KMS-11 (cell line): Measurements from ENCODE around the gene PCF11.
A peak's percentile ranks its signal among the peaks of the same experiment; 100 is the strongest.

Experiments used
- H2AFZ ChIP-seq: fragments of 200-600 bp; sonication (generic); 2 replicates; pipeline ENCODE4 v1.6.1; 2016; ENCODE audit warnings: antibody characterized with exemption, mixed run types, low read depth
- H3K27ac ChIP-seq: fragments of 200-600 bp; sonication (generic); 2 replicates; pipeline ENCODE4 v1.6.1; 2016; ENCODE audit warnings: mild to moderate bottlenecking, mixed run types
- H3K27me3 ChIP-seq: fragments of 200-600 bp; sonication (generic); 2 replicates; pipeline ENCODE4 v1.6.1; 2017; ENCODE audit warnings: mild to moderate bottlenecking, low read depth, mixed run types, moderate library complexity; ENCODE audit not compliant: insufficient read depth
- H3K36me3 ChIP-seq: fragments of 200-600 bp; sonication (generic); 2 replicates; pipeline ENCODE4 v1.6.1; 2017; ENCODE audit warnings: mild to moderate bottlenecking, mixed run types; ENCODE audit not compliant: insufficient read depth
- H3K4me1 ChIP-seq: fragments of 200-600 bp; sonication (generic); 2 replicates; pipeline ENCODE4 v1.6.1; 2016; ENCODE audit warnings: mild to moderate bottlenecking, low read depth, mixed run types; ENCODE audit not compliant: poor library complexity, severe bottlenecking
- H3K4me2 ChIP-seq: fragments of 200-600 bp; sonication (generic); 2 replicates; pipeline ENCODE4 v1.7.0; 2016; ENCODE audit warnings: mild to moderate bottlenecking, mixed run types
- H3K4me3 ChIP-seq: fragments of 200-600 bp; sonication (generic); IDR thresholded peaks from 2 replicates; pipeline ENCODE4 v1.6.1; 2017; ENCODE audit warnings: low read depth, low read length, mixed read lengths; ENCODE audit not compliant: insufficient read depth
- H3K79me2 ChIP-seq: fragments of 200-600 bp; sonication (generic); 2 replicates; pipeline ENCODE4 v1.6.1; 2016; ENCODE audit warnings: low read depth, mixed run types; ENCODE audit not compliant: insufficient read depth
- H3K9ac ChIP-seq: fragments of 200-600 bp; sonication (generic); 2 replicates; pipeline ENCODE4 v1.6.1; 2016; ENCODE audit warnings: mild to moderate bottlenecking, mixed run types
- H4K20me1 ChIP-seq: fragments of 200-600 bp; sonication (generic); 2 replicates; pipeline ENCODE4 v1.6.1; 2016; ENCODE audit warnings: mild to moderate bottlenecking, mixed run types; ENCODE audit not compliant: insufficient read depth
- TF ChIP-seq, protein P1 (sequence below): fragments of 200-600 bp; sonication (generic); conservative IDR thresholded peaks from 2 replicates; pipeline ENCODE4 v1.6.1; 2017; ENCODE audit warnings: low read depth, mild to moderate bottlenecking, antibody characterized with exemption, low read length, moderate library complexity, mixed read lengths

PCF11 gene

DNA sequence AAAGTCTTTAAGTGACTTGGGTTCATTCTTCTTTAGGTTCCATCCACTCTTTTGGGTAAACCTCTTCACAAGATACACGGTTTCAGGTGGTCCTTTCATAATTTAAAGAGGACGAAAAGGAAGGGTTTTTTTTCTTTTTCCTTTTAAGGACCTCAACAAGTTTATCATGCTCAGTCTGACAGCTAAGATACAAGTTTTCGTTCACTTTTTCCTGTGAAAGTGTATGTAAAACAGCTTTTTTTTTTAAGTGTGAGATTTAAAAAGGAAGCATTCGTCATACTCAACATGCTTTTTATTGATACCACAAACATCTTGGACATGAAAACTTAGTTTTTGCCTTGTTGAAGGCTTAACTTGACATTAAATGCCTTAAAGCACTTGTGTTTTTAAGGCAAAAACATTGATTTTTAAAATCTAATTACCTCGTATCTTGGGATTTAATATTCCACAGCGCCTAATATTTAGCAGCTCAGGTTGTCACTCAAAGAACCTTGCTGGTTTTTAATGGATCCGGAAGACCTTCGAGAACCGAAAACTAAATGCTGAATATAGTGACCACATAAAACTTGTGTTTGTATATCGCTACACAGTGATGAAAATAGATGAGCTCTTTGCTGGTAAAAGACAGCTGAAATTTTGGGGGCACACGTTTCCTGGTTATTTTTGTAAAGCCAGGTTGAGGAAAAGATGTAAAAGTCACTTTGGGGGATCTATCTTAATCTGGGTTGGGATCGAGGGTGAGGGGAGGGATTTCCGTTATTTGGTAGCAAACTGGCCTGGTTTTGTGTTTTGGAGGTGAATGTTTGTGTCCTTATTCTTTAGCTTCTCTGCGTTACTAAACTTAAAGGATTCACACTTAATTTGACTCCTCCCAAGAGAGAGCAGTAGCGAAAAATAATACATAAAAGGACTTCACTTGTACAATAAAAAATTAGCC, 2.3 kb downstream of the PCF11 start:
- Histone ChIP-seq H3K4me2 (peak overlapping the region; percentile 98), H3K79me2 (peaks cover 73% of the 10 kb centered on the region), H3K4me3 (no peak overlapping the region), H3K27ac (peak overlapping the region; percentile 92), H3K9ac (peak overlapping the region; percentile 96), H3K4me1 (peaks cover 50% of the 10 kb centered on the region), H3K36me3 (peaks cover 10% of the 10 kb centered on the region; the same call in 1 of the 2 replicates), H3K27me3 (no peaks in the 10 kb centered on the region), H4K20me1 (peaks cover 47% of the 10 kb centered on the region), H2AFZ (no peak overlapping the region)
- TF ChIP-seq, protein P1, sequence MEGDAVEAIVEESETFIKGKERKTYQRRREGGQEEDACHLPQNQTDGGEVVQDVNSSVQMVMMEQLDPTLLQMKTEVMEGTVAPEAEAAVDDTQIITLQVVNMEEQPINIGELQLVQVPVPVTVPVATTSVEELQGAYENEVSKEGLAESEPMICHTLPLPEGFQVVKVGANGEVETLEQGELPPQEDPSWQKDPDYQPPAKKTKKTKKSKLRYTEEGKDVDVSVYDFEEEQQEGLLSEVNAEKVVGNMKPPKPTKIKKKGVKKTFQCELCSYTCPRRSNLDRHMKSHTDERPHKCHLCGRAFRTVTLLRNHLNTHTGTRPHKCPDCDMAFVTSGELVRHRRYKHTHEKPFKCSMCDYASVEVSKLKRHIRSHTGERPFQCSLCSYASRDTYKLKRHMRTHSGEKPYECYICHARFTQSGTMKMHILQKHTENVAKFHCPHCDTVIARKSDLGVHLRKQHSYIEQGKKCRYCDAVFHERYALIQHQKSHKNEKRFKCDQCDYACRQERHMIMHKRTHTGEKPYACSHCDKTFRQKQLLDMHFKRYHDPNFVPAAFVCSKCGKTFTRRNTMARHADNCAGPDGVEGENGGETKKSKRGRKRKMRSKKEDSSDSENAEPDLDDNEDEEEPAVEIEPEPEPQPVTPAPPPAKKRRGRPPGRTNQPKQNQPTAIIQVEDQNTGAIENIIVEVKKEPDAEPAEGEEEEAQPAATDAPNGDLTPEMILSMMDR: no peak

DNA sequence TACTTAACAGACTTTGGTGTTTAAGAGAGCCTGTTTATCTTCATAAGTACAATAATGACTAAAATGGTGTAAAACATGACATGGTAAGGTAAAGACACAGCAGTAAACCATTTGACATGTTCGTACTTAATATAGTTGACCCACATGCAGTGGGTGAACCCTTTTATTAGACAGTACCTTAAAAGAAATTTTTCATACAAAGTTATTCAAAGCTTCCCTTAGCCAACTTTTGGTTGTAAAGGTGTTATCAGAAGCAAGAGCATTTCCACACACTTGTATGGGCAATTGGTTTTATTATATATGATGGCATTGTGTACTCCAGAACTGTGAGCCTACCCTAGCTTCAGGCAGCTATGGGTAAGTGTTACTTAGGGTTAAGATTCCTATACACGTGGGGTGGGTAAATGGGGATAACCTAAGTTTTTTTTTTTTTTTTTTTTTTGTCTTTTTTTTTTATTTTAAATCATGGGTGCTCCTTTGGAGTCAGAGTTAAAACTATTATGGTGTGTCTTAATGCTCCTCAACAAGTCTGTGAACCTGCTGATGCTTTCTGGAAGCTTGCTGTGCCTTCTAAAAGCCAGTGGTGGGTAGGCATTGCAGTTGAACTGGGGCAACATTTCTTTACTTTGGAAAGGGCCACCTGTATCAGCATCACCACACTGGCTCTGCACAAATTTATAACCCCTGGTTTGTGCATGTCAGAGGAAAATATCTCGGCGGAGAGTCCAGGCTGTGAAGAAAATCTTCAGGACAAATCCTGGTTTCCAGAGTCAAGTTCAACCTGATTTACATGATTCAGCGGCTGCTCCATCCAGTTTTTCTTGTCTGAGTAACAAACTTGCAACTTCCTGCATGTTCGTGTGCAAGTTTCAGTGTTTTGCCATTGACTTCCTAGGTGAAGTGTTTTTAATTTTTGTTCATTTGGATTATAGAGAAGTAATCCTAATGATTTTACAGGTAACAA, 3.3 kb downstream of the PCF11 start:
- TF ChIP-seq, protein P1: no peak
- no peak overlapping the region for H2AFZ ChIP-seq
- peaks cover 47% of the 10 kb centered on the region for H4K20me1 ChIP-seq
- peak overlapping the region; percentile 29; the same call in 1 of the 2 replicates for H3K27ac ChIP-seq
- H3K4me2 ChIP-seq: peak overlapping the region; percentile 98
- peaks cover 10% of the 10 kb centered on the region; the same call in 1 of the 2 replicates for H3K36me3 ChIP-seq
- H3K27me3 ChIP-seq: no peaks in the 10 kb centered on the region
- H3K4me1 ChIP-seq: peaks cover 53% of the 10 kb centered on the region
- peaks cover 81% of the 10 kb centered on the region for H3K79me2 ChIP-seq
- H3K4me3 ChIP-seq: no peak overlapping the region
- H3K9ac ChIP-seq: peak overlapping the region; percentile 15; the same call in 1 of the 2 replicates

DNA sequence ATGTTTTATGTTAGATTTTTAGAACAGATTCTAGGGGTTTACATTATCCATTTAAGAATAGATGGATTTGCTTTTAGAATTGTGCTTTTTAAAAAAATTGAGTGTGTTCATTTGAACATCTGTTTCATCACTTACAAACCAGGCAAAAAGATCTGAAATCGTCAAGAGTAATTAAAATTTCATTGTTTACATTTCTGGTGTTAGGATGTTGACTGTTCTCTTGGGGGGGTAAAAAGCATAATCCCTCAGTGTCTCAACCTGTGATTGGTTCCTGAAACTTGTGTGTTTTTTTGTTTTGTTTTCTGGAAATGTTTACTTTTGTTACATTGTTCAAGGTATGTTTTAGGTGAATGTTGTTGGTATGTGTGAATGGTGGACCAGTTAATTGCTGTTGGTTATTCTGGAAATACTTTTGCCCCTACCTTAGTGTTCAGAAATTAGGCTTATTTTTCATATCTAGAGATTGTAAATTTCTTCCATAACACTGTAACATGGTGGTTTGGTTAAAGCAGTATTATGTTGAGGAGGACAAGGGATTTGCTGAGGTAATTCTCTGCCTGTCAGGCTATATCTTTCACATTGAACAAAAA, 4.8 kb downstream of the PCF11 start:
- H4K20me1 ChIP-seq: peaks cover 47% of the 10 kb centered on the region
- H3K9ac ChIP-seq: peak overlapping the region; percentile 1; the same call in 1 of the 2 replicates

More for the DNA sequence above, 4.8 kb downstream of the PCF11 start:
- peaks cover 57% of the 10 kb centered on the region for H3K4me1 ChIP-seq
- H3K36me3 ChIP-seq: peaks cover 16% of the 10 kb centered on the region; the same call in 1 of the 2 replicates
- H3K79me2 ChIP-seq: peaks cover 96% of the 10 kb centered on the region
- no peak overlapping the region for H2AFZ ChIP-seq
- H3K27me3 ChIP-seq: no peaks in the 10 kb centered on the region
- TF ChIP-seq, protein P1: no peak
- no peak overlapping the region for H3K4me3 ChIP-seq
- peak overlapping the region; percentile 98 for H3K4me2 ChIP-seq
- H3K27ac ChIP-seq: peak overlapping the region; percentile 29; the same call in 1 of the 2 replicates
